Sigmoid colon (tissue), 3 donors: Measurements from ENCODE around the gene CCDC85C.

Source experiments
- CTCF ChIP-seq, 4 experiments: fragments of 450-650 bp in 3 of 4; fragments of 200-600 bp in 1 of 4; IDR thresholded peaks; one replicate each; pipeline ENCODE4 v1.5.1; 2016 to 2019; ENCODE audit warnings: antibody characterized with exemption in 4 of 4, mild to moderate bottlenecking in 3 of 4, moderate library complexity in 2 of 4
- POLR2A ChIP-seq, 2 donors: fragments of 450-650 bp; IDR thresholded peaks; one replicate each; pipeline ENCODE4 v1.6.1; 2016; ENCODE audit warnings: antibody characterized with exemption in 2 of 2, mild to moderate bottlenecking in 2 of 2, moderate library complexity in 2 of 2

- TF ChIP-seq CTCF (IDR thresholded peaks at IDR 0.05) = no peak
- no peak for TF ChIP-seq POLR2A (IDR thresholded peaks at IDR 0.05)
Measured at GRCh38 chr14:99510556-99511139, 93.4 kb downstream of the CCDC85C start.
